Measurements from ENCODE around the gene CCM2. TPM values are rescaled to one million over a fixed set of nuclear protein-coding genes. Genes with fewer than 3 reads are reported as not detected.

CCM2 gene
- total RNA-seq, 1 donor from 2014 or later, result 89.0 TPM

GRCh38 chr7:45035371-45035770, 35.4 kb downstream of the CCM2 start:
- peaks cover 58% of the 10 kb centered on the region for H3K4me1 Mint-ChIP-seq
- TF ChIP-seq, protein P1, sequence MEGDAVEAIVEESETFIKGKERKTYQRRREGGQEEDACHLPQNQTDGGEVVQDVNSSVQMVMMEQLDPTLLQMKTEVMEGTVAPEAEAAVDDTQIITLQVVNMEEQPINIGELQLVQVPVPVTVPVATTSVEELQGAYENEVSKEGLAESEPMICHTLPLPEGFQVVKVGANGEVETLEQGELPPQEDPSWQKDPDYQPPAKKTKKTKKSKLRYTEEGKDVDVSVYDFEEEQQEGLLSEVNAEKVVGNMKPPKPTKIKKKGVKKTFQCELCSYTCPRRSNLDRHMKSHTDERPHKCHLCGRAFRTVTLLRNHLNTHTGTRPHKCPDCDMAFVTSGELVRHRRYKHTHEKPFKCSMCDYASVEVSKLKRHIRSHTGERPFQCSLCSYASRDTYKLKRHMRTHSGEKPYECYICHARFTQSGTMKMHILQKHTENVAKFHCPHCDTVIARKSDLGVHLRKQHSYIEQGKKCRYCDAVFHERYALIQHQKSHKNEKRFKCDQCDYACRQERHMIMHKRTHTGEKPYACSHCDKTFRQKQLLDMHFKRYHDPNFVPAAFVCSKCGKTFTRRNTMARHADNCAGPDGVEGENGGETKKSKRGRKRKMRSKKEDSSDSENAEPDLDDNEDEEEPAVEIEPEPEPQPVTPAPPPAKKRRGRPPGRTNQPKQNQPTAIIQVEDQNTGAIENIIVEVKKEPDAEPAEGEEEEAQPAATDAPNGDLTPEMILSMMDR (IDR thresholded peaks at IDR 0.05), result no peak
- ChIA-PET POLR2A (interaction anchor here (1.0 to 2.3 kb wide), 3 partner anchors 34 to 49 kb away, joined by 4 to 14 read pairs (median 4); partner anchors contain the start of gene CCM2), CTCF (interaction anchor here (2.5 kb wide), 1 partner anchor 62 kb away, joined by 11 read pairs; no protein-coding TSS in a partner anchor)
- H3K9me3 Mint-ChIP-seq, result no peaks in the 10 kb centered on the region
- H3K27me3 Mint-ChIP-seq, result no peaks in the 10 kb centered on the region
- H3K27ac Mint-ChIP-seq, result peak overlapping the region; percentile 41
- peaks cover 56% of the 10 kb centered on the region for H3K36me3 Mint-ChIP-seq (ENCODE audit: low read depth)
- intact Hi-C loops (cut with micrococcal nuclease), result no loop called here
- H3K4me3 Mint-ChIP-seq, result no peak overlapping the region
- ATAC-seq (ENCODE audit: low read depth) (no peak), DNase-seq (no peak)

DNA sequence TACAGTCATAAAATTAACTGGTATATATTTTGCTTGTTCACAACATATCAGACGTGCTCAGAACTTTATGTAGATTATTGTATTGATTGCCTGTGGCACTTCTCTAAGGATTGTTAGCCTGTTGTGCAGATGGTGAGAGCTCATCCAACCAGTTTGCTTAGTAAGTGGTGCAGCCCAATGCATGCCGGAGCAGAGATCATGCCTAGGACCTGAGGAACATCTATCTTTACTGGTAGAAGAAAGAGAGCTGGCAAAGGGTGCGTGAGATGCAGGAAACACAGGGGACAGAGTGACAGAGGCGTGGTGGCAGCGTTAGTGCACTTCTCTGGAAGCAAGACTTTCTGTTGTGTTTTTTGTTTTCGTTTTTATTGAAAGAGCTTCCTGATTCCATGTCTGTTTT, 35.9 kb downstream of the CCM2 start:
- ATAC-seq (ENCODE audit: low read depth) (no peak), DNase-seq (no peak)
- ChIA-PET POLR2A (interaction anchor here (0.8 to 1.7 kb wide), 4 partner anchors 26 to 50 kb away, joined by 4 to 6 read pairs (median 4); no protein-coding TSS in a partner anchor), CTCF (interaction anchor here (2.5 kb wide), 1 partner anchor 62 kb away, joined by 11 read pairs; no protein-coding TSS in a partner anchor)
- H3K27me3 Mint-ChIP-seq, result no peaks in the 10 kb centered on the region
- H3K27ac Mint-ChIP-seq, result peak overlapping the region; percentile 79
- H3K36me3 Mint-ChIP-seq (ENCODE audit: low read depth), result peaks cover 61% of the 10 kb centered on the region
- intact Hi-C loops (cut with micrococcal nuclease), result loop anchor here (1.0 kb wide), 1 partner anchor 9 kb away; no protein-coding TSS in a partner anchor
- no peaks in the 10 kb centered on the region for H3K9me3 Mint-ChIP-seq
- peak overlapping the region; percentile 21 for H3K4me3 Mint-ChIP-seq
- peaks cover 58% of the 10 kb centered on the region for H3K4me1 Mint-ChIP-seq
- TF ChIP-seq, protein P1 (IDR thresholded peaks at IDR 0.05), result no peak

DNA sequence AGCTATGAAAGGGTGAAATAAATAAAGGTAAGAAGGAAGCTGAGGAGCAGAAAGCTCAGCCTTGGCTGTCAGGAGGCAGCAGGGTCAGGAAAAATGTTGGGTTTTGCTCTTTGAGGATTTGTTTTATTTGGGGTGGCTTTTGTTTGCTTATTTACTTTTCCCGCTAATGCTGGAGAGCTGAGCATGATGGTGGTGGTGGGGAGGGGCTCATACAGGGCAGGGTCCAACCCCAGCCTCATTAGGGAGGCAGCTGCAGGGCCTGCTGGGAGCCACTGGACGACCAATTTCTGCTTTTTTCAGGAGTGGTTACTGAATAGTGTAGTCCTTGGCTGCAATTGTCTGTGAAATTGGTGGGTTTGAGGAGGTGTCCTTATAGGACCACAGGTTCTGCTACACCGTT, 36.3 kb downstream of the CCM2 start:
- ATAC-seq (ENCODE audit: low read depth) (no peak), DNase-seq (no peak)
- TF ChIP-seq, protein P1 (IDR thresholded peaks at IDR 0.05), result no peak
- peak overlapping the region; percentile 79 for H3K27ac Mint-ChIP-seq
- no peaks in the 10 kb centered on the region for H3K27me3 Mint-ChIP-seq
- peak overlapping the region; percentile 21 for H3K4me3 Mint-ChIP-seq
- H3K4me1 Mint-ChIP-seq, result peaks cover 58% of the 10 kb centered on the region
- ChIA-PET CTCF (interaction anchor here (2.5 kb wide), 1 partner anchor 63 kb away, joined by 11 read pairs; no protein-coding TSS in a partner anchor), POLR2A (interaction anchor here (0.8 to 1.7 kb wide), 4 partner anchors 26 to 50 kb away, joined by 4 to 6 read pairs (median 4); no protein-coding TSS in a partner anchor)
- H3K9me3 Mint-ChIP-seq, result no peaks in the 10 kb centered on the region
- peaks cover 66% of the 10 kb centered on the region for H3K36me3 Mint-ChIP-seq (ENCODE audit: low read depth)
- intact Hi-C loops (cut with micrococcal nuclease), result loop anchor here (1.0 kb wide), 1 partner anchor 9 kb away; no protein-coding TSS in a partner anchor

- no peaks in the 10 kb centered on the region for H3K9me3 Mint-ChIP-seq
- H3K27me3 Mint-ChIP-seq, result no peaks in the 10 kb centered on the region
- H3K4me3 Mint-ChIP-seq, result peak overlapping the region; percentile 28
- ATAC-seq (ENCODE audit: low read depth) (no peak), DNase-seq (no peak)
- intact Hi-C loops (cut with micrococcal nuclease), result loop anchor here (1.0 kb wide), 1 partner anchor 9 kb away; no protein-coding TSS in a partner anchor
- ChIA-PET POLR2A (interaction anchor here (0.5 to 1.7 kb wide), 6 partner anchors 10 to 179 kb away, joined by 3 to 9 read pairs (median 5); no protein-coding TSS in a partner anchor), CTCF (interaction anchor here (2.5 kb wide), 1 partner anchor 63 kb away, joined by 11 read pairs; no protein-coding TSS in a partner anchor)
- peak overlapping the region; percentile 79 for H3K27ac Mint-ChIP-seq
- H3K4me1 Mint-ChIP-seq, result peaks cover 56% of the 10 kb centered on the region
- TF ChIP-seq, protein P1 (IDR thresholded peaks at IDR 0.05), result no peak
- H3K36me3 Mint-ChIP-seq (ENCODE audit: low read depth), result peaks cover 68% of the 10 kb centered on the region
Observed at GRCh38 chr7:45036796-45037195, 36.8 kb downstream of the CCM2 start.

DNA sequence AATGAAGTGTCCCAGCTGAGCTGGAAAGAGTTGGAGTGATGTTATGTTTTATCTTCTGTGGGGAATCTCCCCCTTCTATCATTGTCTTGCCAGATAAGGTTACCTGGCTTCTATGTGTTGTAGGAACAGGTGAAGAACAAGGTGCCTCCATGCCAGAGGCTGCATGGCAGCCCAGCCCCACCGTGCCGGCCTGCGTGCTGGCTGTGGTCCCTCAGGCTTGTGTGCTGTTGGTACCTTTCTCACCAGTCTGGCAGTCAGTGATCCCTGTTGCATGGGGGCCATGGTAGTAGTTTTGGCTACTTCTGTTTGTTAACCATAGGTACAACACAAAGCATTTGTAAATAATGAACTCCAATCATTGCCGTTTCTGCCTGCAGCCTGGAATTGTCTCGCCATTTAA, 37.9 kb downstream of the CCM2 start:
- TF ChIP-seq, protein P1 (IDR thresholded peaks at IDR 0.05), result no peak
- intact Hi-C loops (cut with micrococcal nuclease), result no loop called here
- Mint-ChIP-seq H3K4me3 (no peak overlapping the region), H3K36me3 (ENCODE audit: low read depth) (peaks cover 71% of the 10 kb centered on the region), H3K27ac (peak overlapping the region; percentile 79), H3K9me3 (no peaks in the 10 kb centered on the region), H3K27me3 (no peaks in the 10 kb centered on the region), H3K4me1 (peaks cover 50% of the 10 kb centered on the region)
- CTCF ChIA-PET, result no interaction called here
- ATAC-seq (ENCODE audit: low read depth) (no peak), DNase-seq (no peak)
- POLR2A ChIA-PET, result interaction anchor here (1.8 kb wide), 1 partner anchor 11 kb away, joined by 6 read pairs; no protein-coding TSS in a partner anchor

Data from activated B cell treated with CpG ODN at 0.5 μM for 24 hours (primary cell).